Measurements from ENCODE around the gene STX12. TPM values are rescaled to one million over a fixed set of nuclear protein-coding genes. Genes with fewer than 3 reads are reported as not detected.
A peak's percentile ranks its signal among the peaks of the same experiment; 100 is the strongest.

Gene STX12
- total and polyA plus RNA-seq, 4 donors = 32.5 to 94.0 (median 72.9) TPM

DNA sequence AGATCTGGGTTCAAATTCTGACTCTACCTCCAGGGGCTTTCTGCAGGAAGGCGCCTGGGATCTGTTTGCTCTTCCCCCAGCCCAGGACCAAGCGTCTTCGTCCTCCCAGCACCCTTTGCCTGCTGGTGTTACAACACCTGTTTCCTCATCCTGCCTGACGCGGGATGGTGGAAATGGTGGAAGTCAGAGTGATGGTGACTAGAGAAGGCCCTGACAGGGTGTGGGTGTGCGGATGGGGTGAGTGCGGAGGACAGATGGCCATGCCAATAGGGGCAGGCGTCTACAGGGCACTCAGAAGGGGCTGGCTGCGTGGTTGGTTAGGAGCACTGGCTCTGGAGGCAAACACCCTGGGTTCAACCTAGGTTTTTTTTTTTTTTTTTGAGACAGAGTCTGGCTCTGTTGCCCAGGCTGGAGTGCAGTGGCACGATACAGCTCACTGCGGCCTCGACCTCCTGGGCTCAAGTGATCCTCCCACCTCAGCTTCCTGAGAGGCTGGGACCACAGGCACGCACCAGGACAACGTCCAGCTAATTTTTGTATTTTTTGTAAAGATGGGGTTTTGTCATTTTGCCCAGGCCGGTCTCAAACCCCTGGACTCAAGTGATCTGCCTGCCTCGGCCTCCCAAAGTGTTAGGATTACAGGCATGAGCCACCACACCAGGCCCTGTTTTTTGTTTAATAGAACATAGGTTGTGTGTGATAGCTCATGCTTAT lies 100.8 kb downstream of the STX12 start:
- H3K9me3 ChIP-seq (ENCODE audit: control insufficient read depth in 4 of 4, insufficient read depth in 3 of 4, low read length in 3 of 4) = no peaks in the 10 kb centered on the region
- peak in 1 of 3 donors; percentile 11 for DNase-seq
- 38 to 74% methylated on average over 16 of the region's 16 CpGs for whole genome bisulfite sequencing, 2 donors
- no peak overlapping the region for H3K4me3 ChIP-seq
- H3K27ac ChIP-seq (ENCODE audit: low read depth in 1 of 2, low read length in 1 of 2) = peak overlapping the region in 1 of 2 donors; percentile 69
- no peak overlapping the region for H3K9ac ChIP-seq (ENCODE audit: insufficient read depth in 1 of 2, low read length in 2 of 2)
- peaks cover 0 to 6% (median 2%) of the 10 kb centered on the region in 3 donors for H3K27me3 ChIP-seq (ENCODE audit: control insufficient read depth in 3 of 3, insufficient read depth in 3 of 3, low read length in 2 of 3)
- TF ChIP-seq, protein P1, sequence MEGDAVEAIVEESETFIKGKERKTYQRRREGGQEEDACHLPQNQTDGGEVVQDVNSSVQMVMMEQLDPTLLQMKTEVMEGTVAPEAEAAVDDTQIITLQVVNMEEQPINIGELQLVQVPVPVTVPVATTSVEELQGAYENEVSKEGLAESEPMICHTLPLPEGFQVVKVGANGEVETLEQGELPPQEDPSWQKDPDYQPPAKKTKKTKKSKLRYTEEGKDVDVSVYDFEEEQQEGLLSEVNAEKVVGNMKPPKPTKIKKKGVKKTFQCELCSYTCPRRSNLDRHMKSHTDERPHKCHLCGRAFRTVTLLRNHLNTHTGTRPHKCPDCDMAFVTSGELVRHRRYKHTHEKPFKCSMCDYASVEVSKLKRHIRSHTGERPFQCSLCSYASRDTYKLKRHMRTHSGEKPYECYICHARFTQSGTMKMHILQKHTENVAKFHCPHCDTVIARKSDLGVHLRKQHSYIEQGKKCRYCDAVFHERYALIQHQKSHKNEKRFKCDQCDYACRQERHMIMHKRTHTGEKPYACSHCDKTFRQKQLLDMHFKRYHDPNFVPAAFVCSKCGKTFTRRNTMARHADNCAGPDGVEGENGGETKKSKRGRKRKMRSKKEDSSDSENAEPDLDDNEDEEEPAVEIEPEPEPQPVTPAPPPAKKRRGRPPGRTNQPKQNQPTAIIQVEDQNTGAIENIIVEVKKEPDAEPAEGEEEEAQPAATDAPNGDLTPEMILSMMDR (IDR thresholded peaks at IDR 0.05; ENCODE audit: control extremely low read depth, extremely low read depth) = no peak
- peak; percentile 16 for ATAC-seq (ENCODE audit: insufficient read depth, low FRiP score)
- peaks cover 0 to 5% (median 0%) of the 10 kb centered on the region in 5 donors for H3K4me1 ChIP-seq (ENCODE audit: control insufficient read depth in 5 of 5, insufficient read depth in 5 of 5, low read length in 5 of 5)
- H3K36me3 ChIP-seq (ENCODE audit: control insufficient read depth in 4 of 4, insufficient read depth in 4 of 4, low read length in 4 of 4) = no peaks in the 10 kb centered on the region

Small RNA genes within 50 kb of the gene (small RNA-seq; reads per million reads assigned to genes)
- 0.12 reads per million for gene AL020997.2 (ENCODE audit: low replicate concordance)
- not detected for gene RNU6-1245P (ENCODE audit: low replicate concordance)
- gene SCARNA1 (ENCODE audit: low replicate concordance) = 47.2 reads per million, percentile 97 among the genes with 10 or more reads in this experiment

Other genes with a start within 250 kb of the STX12 start
- gene AHDC1, start 169.1 kb upstream of the STX12 start, total RNA-seq = 10 to 100 TPM; 31.8 to 37.9 TPM
- 10 to 100 TPM; 10.3 to 11.8 TPM for gene AHDC1, start 169.1 kb upstream of the STX12 start, polyA plus RNA-seq
- gene FGR, start 138.0 kb upstream of the STX12 start, total RNA-seq = 100 to 1,000 TPM in 1 of 2 donors, 10 to 100 TPM in 1; 26.6 to 108 TPM
- gene FGR, start 138.0 kb upstream of the STX12 start, polyA plus RNA-seq = 100 to 1,000 TPM; 113 to 403 TPM
- 100 to 1,000 TPM in 1 of 2 donors, 10 to 100 TPM in 1; 36.0 to 129 TPM for gene IFI6, start 101.0 kb upstream of the STX12 start, total RNA-seq
- gene IFI6, start 101.0 kb upstream of the STX12 start, polyA plus RNA-seq = 100 to 1,000 TPM; 110 to 383 TPM
- gene FAM76A, start 47.3 kb upstream of the STX12 start, total RNA-seq = 10 to 100 TPM; 18.1 to 19.4 TPM
- 1 to 10 TPM; 4.3 to 8.2 TPM for gene FAM76A, start 47.3 kb upstream of the STX12 start, polyA plus RNA-seq
- 10 to 100 TPM; 32.1 to 37.0 TPM for gene PPP1R8, start 57.6 kb downstream of the STX12 start, total RNA-seq
- 10 to 100 TPM; 20.9 to 34.6 TPM for gene PPP1R8, start 57.6 kb downstream of the STX12 start, polyA plus RNA-seq
- gene THEMIS2, start 99.3 kb downstream of the STX12 start, total RNA-seq = 100 to 1,000 TPM in 1 of 2 donors, 10 to 100 TPM in 1; 21.3 to 115 TPM
- gene THEMIS2, start 99.3 kb downstream of the STX12 start, polyA plus RNA-seq = 100 to 1,000 TPM in 1 of 2 donors, 10 to 100 TPM in 1; 29.0 to 153 TPM
- gene RPA2, start 141.4 kb downstream of the STX12 start, total RNA-seq = 10 to 100 TPM; 23.5 to 39.6 TPM
- 10 to 100 TPM; 24.2 to 31.0 TPM for gene RPA2, start 141.4 kb downstream of the STX12 start, polyA plus RNA-seq
- 10 to 100 TPM; 16.5 to 17.6 TPM for gene SMPDL3B, start 161.8 kb downstream of the STX12 start, total RNA-seq
- gene SMPDL3B, start 161.8 kb downstream of the STX12 start, polyA plus RNA-seq = 10 to 100 TPM in 1 of 2 donors, 1 to 10 TPM in 1; 6.4 to 17.0 TPM
- 1 to 10 TPM; 4.6 to 8.4 TPM for gene XKR8, start 186.8 kb downstream of the STX12 start, total RNA-seq
- gene XKR8, start 186.8 kb downstream of the STX12 start, polyA plus RNA-seq = 10 to 100 TPM in 1 of 2 donors, 1 to 10 TPM in 1; 6.0 to 11.5 TPM